GM12872 (cell line): ENCODE results near the gene HRCT1.

Experiments
- TF ChIP-seq, protein P1 (sequence below): IDR thresholded peaks from 3 replicates; pipeline ENCODE4 v1.5.1; 2011; ENCODE audit warnings: low read depth, mild to moderate bottlenecking, low read length, moderate library complexity; ENCODE audit not compliant: insufficient read depth

The HRCT1 gene

DNA sequence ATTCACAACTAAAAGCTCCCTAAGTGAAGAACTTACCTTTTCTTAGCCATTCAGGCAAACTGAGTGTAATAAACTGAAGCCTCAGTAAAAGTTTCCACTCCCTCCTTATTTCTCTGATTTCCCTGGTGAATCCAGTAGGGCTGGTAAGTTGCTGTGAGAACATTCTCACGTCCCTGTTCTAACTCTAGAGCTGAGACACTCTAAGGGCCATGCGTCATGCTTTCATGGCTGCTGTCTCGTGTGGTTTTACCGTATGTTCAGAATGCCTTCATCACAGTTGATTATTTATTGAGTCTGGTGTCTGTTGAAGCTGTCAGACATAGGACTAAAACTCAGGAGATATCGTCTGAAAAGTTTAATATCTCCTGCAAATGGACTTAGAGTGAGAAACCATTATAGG, 50.6 kb downstream of the HRCT1 start:
- TF ChIP-seq, protein P1, sequence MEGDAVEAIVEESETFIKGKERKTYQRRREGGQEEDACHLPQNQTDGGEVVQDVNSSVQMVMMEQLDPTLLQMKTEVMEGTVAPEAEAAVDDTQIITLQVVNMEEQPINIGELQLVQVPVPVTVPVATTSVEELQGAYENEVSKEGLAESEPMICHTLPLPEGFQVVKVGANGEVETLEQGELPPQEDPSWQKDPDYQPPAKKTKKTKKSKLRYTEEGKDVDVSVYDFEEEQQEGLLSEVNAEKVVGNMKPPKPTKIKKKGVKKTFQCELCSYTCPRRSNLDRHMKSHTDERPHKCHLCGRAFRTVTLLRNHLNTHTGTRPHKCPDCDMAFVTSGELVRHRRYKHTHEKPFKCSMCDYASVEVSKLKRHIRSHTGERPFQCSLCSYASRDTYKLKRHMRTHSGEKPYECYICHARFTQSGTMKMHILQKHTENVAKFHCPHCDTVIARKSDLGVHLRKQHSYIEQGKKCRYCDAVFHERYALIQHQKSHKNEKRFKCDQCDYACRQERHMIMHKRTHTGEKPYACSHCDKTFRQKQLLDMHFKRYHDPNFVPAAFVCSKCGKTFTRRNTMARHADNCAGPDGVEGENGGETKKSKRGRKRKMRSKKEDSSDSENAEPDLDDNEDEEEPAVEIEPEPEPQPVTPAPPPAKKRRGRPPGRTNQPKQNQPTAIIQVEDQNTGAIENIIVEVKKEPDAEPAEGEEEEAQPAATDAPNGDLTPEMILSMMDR = no peak
